ENCODE measurements around the gene FTL. TPM values are rescaled to one million over a fixed set of nuclear protein-coding genes. Genes with fewer than 3 reads are reported as not detected.
A peak's percentile ranks its signal among the peaks of the same experiment; 100 is the strongest.

The FTL gene
- total RNA-seq, 2 experiments from 2014 or later, result 616 to 627 TPM

GRCh38 chr19:48999481-49000325 lies 34.6 kb downstream of the FTL start:
- Histone ChIP-seq H3K36me3 (ENCODE audit: insufficient read depth, low read length) (peaks cover 17% of the 10 kb centered on the region), H3K27me3 (ENCODE audit: control insufficient read depth in 1 of 2, insufficient read depth in 2 of 2, low read length in 2 of 2) (no peaks in the 10 kb centered on the region), H3K4me3 (ENCODE audit: low read length) (no peak overlapping the region), H3K4me1 (ENCODE audit: insufficient read depth, low read length) (peaks cover 13% of the 10 kb centered on the region), H3K27ac (ENCODE audit: low read depth in 1 of 2, low read length in 2 of 2) (no peak overlapping the region), H3K9me3 (ENCODE audit: control insufficient read depth in 1 of 2, insufficient read depth in 1 of 2, low read length in 2 of 2) (no peaks in the 10 kb centered on the region)
- POLR2A ChIA-PET, result interaction anchor here (1.0 to 1.1 kb wide), 2 partner anchors 18 to 29 kb away, joined by 3 to 4 read pairs; no protein-coding TSS in a partner anchor
- intact Hi-C loops (cut with DNase I, micrococcal nuclease), result loop anchor here (1.0 to 10.0 kb wide), 6 partner anchors 83 to 635 kb away; partner anchors contain the start of genes SLC17A7 (in 1 of the 2), SYNGR4 (in 1 of the 2) and TMEM143 (in 1 of the 2)
- no peak overlapping the region for H3K27ac Mint-ChIP-seq
- DNase-seq (peak; percentile 61 to 82 (median 68)), ATAC-seq (ENCODE audit: poor library complexity) (peak; percentile 94)
- H3K9me3 Mint-ChIP-seq, result no peaks in the 10 kb centered on the region
- H3K4me3 Mint-ChIP-seq, result no peak overlapping the region
- CTCF ChIA-PET, result interaction anchor here (0.6 to 1.5 kb wide), 13 partner anchors 12 to 480 kb away, joined by 3 to 7 read pairs (median 3); a partner anchor contains a TSS
- TF ChIP-seq CTCF (IDR thresholded peaks at IDR 0.05), result peak; percentile 63
- H3K4me1 Mint-ChIP-seq (ENCODE audit: low read depth), result peaks cover 24% of the 10 kb centered on the region
- H3K27me3 Mint-ChIP-seq, result no peaks in the 10 kb centered on the region
- H3K36me3 Mint-ChIP-seq (ENCODE audit: low read depth), result peaks cover 27% of the 10 kb centered on the region

GRCh38 chr19:49004133-49004532 lies 39.0 kb downstream of the FTL start:
- ATAC-seq (ENCODE audit: poor library complexity) (no peak), DNase-seq (no peak)
- H3K4me3 ChIP-seq (ENCODE audit: low read length), result no peak overlapping the region
- TF ChIP-seq CTCF (IDR thresholded peaks at IDR 0.05), result no peak
- no peak overlapping the region for H3K27ac Mint-ChIP-seq
- no peaks in the 10 kb centered on the region for H3K27me3 Mint-ChIP-seq
- peaks cover 5% of the 10 kb centered on the region for H3K4me1 ChIP-seq (ENCODE audit: insufficient read depth, low read length)
- no peaks in the 10 kb centered on the region for H3K9me3 ChIP-seq (ENCODE audit: control insufficient read depth in 1 of 2, insufficient read depth in 1 of 2, low read length in 2 of 2)
- no peak overlapping the region for H3K27ac ChIP-seq (ENCODE audit: low read depth in 1 of 2, low read length in 2 of 2)
- H3K36me3 ChIP-seq (ENCODE audit: insufficient read depth, low read length), result peaks cover 42% of the 10 kb centered on the region
- CTCF ChIA-PET, result interaction anchor here (0.6 kb wide), 1 partner anchor 157 kb away, joined by 4 read pairs; no protein-coding TSS in a partner anchor
- no peaks in the 10 kb centered on the region for H3K27me3 ChIP-seq (ENCODE audit: control insufficient read depth in 1 of 2, insufficient read depth in 2 of 2, low read length in 2 of 2)
- POLR2A ChIA-PET, result no interaction called here
- H3K4me1 Mint-ChIP-seq (ENCODE audit: low read depth), result peaks cover 6% of the 10 kb centered on the region
- peaks cover 54% of the 10 kb centered on the region for H3K36me3 Mint-ChIP-seq (ENCODE audit: low read depth)
- intact Hi-C loops (cut with DNase I, micrococcal nuclease), result no loop called here
- no peak overlapping the region for H3K4me3 Mint-ChIP-seq
- H3K9me3 Mint-ChIP-seq, result no peaks in the 10 kb centered on the region

- ChIA-PET CTCF (no interaction called here), POLR2A (no interaction called here)
- Mint-ChIP-seq H3K36me3 (ENCODE audit: low read depth) (peaks cover 59% of the 10 kb centered on the region), H3K4me1 (ENCODE audit: low read depth) (no peaks in the 10 kb centered on the region), H3K27ac (no peak overlapping the region), H3K9me3 (no peaks in the 10 kb centered on the region), H3K4me3 (no peak overlapping the region), H3K27me3 (no peaks in the 10 kb centered on the region)
- H3K9me3 ChIP-seq (ENCODE audit: control insufficient read depth in 1 of 2, insufficient read depth in 1 of 2, low read length in 2 of 2), result no peaks in the 10 kb centered on the region
- DNase-seq (no peak), ATAC-seq (ENCODE audit: poor library complexity) (no peak)
- no peak overlapping the region for H3K27ac ChIP-seq (ENCODE audit: low read depth in 1 of 2, low read length in 2 of 2)
- no peaks in the 10 kb centered on the region for H3K4me1 ChIP-seq (ENCODE audit: insufficient read depth, low read length)
- H3K27me3 ChIP-seq (ENCODE audit: control insufficient read depth in 1 of 2, insufficient read depth in 2 of 2, low read length in 2 of 2), result no peaks in the 10 kb centered on the region
- H3K36me3 ChIP-seq (ENCODE audit: insufficient read depth, low read length), result peaks cover 49% of the 10 kb centered on the region
- intact Hi-C loops (cut with DNase I, micrococcal nuclease), result no loop called here
- no peak for TF ChIP-seq CTCF (IDR thresholded peaks at IDR 0.05)
- H3K4me3 ChIP-seq (ENCODE audit: low read length), result no peak overlapping the region
Observed at GRCh38 chr19:49004964-49005614, 40.0 kb downstream of the FTL start.

All from CD4-positive, alpha-beta T cell (primary cell).